Nephron progenitor cell (in vitro differentiated cells): ENCODE results near the gene PI3.

Source experiments
- DNase-seq: peaks from one replicate; pipeline ENCODE4 v3.0.0; 2021
- H3K27ac Mint-ChIP-seq: 2 replicates; pipeline ENCODE4 v1.8.0; 2021; ENCODE audit warnings: mild to moderate bottlenecking, moderate library complexity, mixed read lengths
- H3K27me3 Mint-ChIP-seq: 2 replicates; pipeline ENCODE4 v1.8.0; 2021; ENCODE audit warnings: mild to moderate bottlenecking, low read depth, mixed read lengths; ENCODE audit not compliant: poor library complexity
- H3K36me3 Mint-ChIP-seq: 2 replicates; pipeline ENCODE4 v1.8.0; 2021; ENCODE audit warnings: low read depth, mixed read lengths
- H3K4me1 Mint-ChIP-seq: 2 replicates; pipeline ENCODE4 v1.8.0; 2021; ENCODE audit warnings: mixed read lengths
- H3K4me3 Mint-ChIP-seq: 2 replicates; pipeline ENCODE4 v1.8.0; 2021; ENCODE audit warnings: mild to moderate bottlenecking, moderate library complexity, mixed read lengths
- H3K9me3 Mint-ChIP-seq: 2 replicates; pipeline ENCODE4 v1.8.0; 2021; ENCODE audit warnings: mild to moderate bottlenecking, moderate library complexity, mixed read lengths
- TF ChIP-seq, protein P1 (sequence below): fragments of 200-600 bp; sonication (generic); IDR thresholded peaks from 2 replicates; pipeline ENCODE4 v1.5.0; 2021; ENCODE audit warnings: antibody characterized with exemption

Gene PI3

DNA sequence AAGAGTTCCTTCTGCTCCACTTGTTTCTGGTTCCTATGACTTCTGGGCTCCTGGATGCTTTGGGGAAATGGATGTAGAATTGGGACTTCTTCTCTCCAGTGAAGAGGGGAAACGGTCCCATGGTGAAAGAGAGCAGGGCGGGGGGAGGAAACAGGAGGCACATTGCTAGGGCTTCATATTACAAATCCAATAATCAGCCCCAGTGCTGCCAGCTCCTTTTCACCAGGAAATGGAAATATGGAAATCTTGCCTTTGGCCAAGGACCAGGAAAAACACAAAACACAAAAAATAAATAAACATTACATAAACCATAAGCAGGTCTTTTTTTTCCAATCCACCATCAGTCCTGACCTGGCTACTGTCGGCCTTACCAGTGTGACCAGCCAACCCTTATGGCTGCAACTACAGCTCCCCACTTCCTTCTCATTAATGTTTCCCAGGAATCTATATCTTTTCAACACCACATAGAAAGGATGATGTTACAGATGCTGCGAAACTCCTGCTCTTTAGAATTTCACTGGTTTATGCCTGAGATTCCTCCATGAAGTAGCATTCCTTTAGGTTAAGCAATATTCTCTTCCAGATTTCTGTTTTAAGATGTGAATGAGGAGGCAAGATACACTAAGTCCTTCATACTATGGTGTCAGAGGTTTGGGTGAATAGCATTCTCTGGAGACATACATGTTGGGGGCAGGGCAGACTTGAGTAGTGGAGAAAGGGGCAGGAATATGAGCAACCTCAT is 2.0 kb downstream of the PI3 start:
- Mint-ChIP-seq H3K36me3 (no peaks in the 10 kb centered on the region), H3K27ac (no peak overlapping the region), H3K27me3 (peaks cover 17% of the 10 kb centered on the region), H3K9me3 (no peaks in the 10 kb centered on the region), H3K4me1 (no peaks in the 10 kb centered on the region), H3K4me3 (no peak overlapping the region)
- TF ChIP-seq, protein P1, sequence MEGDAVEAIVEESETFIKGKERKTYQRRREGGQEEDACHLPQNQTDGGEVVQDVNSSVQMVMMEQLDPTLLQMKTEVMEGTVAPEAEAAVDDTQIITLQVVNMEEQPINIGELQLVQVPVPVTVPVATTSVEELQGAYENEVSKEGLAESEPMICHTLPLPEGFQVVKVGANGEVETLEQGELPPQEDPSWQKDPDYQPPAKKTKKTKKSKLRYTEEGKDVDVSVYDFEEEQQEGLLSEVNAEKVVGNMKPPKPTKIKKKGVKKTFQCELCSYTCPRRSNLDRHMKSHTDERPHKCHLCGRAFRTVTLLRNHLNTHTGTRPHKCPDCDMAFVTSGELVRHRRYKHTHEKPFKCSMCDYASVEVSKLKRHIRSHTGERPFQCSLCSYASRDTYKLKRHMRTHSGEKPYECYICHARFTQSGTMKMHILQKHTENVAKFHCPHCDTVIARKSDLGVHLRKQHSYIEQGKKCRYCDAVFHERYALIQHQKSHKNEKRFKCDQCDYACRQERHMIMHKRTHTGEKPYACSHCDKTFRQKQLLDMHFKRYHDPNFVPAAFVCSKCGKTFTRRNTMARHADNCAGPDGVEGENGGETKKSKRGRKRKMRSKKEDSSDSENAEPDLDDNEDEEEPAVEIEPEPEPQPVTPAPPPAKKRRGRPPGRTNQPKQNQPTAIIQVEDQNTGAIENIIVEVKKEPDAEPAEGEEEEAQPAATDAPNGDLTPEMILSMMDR: no peak
- no peak for DNase-seq

DNA sequence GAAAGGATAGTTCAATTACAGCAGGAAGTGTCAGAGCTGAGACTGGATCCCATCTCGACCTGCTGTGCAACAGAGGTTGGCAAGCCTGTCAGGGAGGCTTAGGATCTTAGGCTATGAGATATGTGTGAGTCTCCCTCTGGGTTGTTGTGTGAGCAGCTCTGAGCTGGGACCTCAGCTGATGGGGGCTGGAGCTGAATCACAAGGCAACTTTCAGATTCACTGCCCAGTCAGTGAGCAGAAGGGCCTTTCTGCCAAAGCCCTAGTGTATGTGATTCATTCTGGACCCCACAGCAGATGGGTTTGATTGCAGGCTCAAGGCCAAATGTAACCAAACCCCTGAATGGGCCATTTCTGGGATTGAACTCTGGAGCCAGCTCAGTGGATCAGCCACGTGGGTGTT is 4.5 kb downstream of the PI3 start:
- H3K36me3 Mint-ChIP-seq: no peaks in the 10 kb centered on the region
- no peaks in the 10 kb centered on the region for H3K9me3 Mint-ChIP-seq
- no peaks in the 10 kb centered on the region for H3K4me1 Mint-ChIP-seq
- TF ChIP-seq, protein P1: no peak
- DNase-seq: no peak
- H3K4me3 Mint-ChIP-seq: no peak overlapping the region
- H3K27ac Mint-ChIP-seq: no peak overlapping the region
- H3K27me3 Mint-ChIP-seq: peaks cover 11% of the 10 kb centered on the region

DNA sequence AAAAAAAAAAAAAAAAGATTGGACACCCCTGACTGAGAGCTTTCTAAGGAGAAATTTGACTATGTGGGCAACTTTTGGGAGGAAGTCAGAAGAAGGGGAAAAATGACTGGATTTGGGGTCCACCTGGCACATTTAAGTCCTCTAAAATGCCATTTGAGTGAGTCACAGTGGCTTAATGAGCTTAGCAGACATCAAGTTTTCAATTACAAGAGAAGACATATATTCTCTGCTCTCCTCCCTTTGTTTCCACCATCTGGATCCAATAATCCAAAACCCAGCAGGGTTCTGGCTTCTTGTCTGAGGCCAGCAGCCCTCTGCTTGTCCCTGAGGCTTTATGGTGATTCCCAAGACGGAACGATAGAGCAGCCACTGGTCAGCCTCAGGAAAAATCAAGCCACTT is 6.9 kb downstream of the PI3 start:
- Mint-ChIP-seq H3K36me3 (no peaks in the 10 kb centered on the region), H3K27ac (peak overlapping the region; percentile 94), H3K4me3 (no peak overlapping the region), H3K9me3 (no peaks in the 10 kb centered on the region), H3K27me3 (peaks cover 7% of the 10 kb centered on the region), H3K4me1 (no peaks in the 10 kb centered on the region)
- TF ChIP-seq, protein P1: no peak
- DNase-seq: no peak

DNA sequence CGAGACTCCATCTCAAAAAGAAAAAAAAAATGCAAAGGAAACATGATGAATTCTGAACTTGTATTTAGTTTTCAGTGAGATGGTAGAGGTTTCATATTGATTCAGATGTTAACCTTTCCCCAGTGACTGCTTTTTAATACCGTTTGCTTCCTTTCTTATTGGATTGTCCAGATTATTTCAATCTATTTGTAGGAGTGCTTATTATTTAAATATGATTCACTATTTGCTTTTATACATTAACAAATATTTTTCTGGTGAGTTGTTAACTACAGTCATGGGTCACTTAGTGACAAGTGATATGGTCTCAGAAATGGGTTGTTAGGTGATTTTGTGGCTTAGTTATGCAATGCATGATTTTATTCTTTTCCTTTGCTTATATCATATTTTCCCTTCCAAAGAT is 8.4 kb downstream of the PI3 start:
- Mint-ChIP-seq H3K9me3 (no peaks in the 10 kb centered on the region), H3K4me3 (no peak overlapping the region), H3K36me3 (no peaks in the 10 kb centered on the region), H3K27ac (no peak overlapping the region), H3K27me3 (peaks cover 8% of the 10 kb centered on the region), H3K4me1 (no peaks in the 10 kb centered on the region)
- no peak for DNase-seq
- TF ChIP-seq, protein P1: no peak

DNA sequence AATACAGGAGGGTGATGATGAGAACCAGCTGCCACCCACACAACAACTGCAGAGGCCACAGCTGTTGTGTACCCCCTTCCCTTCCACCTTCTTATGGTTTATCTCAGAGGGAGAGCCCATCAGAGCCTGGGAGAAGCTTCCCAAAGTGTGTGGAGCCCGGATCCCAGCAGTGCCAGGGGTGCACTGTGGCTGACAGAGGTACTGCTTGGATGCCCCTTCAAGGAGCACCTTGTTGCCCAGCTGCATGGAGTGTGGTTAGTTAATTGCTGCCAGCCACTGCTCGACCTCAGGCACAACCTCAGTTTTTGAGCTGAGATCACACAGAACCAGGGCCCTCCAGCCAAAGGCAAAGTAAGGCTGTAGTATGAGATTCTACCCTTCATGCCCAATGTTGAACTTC is 13.0 kb downstream of the PI3 start:
- H3K4me3 Mint-ChIP-seq: no peak overlapping the region
- no peaks in the 10 kb centered on the region for H3K36me3 Mint-ChIP-seq
- no peak overlapping the region for H3K27ac Mint-ChIP-seq
- no peak for DNase-seq
- H3K9me3 Mint-ChIP-seq: no peaks in the 10 kb centered on the region
- H3K27me3 Mint-ChIP-seq: peaks cover 14% of the 10 kb centered on the region
- TF ChIP-seq, protein P1: no peak
- H3K4me1 Mint-ChIP-seq: no peaks in the 10 kb centered on the region

DNA sequence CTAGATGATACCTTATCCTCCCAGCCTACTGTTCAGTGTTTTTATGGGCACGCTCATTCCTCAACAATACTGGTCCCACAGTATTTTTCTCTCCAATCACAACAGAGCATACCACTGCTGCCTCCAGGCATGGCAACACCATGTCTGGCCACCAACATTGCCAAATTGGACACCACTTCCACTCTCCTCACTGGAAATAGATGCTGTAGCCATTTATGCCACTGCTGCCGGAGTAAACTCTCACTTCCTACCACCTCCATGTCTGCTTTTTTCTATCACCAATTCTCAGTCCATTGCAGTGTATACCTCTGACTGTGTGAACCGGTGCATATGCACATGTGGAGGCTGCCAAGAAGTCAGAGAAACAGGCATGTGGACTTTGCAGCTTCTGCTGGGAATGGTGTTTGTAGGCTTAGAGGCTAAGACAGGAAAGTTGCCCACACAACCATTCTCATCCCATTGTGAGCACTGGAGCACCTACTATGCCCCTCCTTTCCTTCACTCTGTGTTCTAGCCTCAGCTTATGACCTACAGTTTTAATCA is 14.4 kb downstream of the PI3 start:
- H3K4me3 Mint-ChIP-seq: no peak overlapping the region
- no peaks in the 10 kb centered on the region for H3K4me1 Mint-ChIP-seq
- TF ChIP-seq, protein P1: no peak
- H3K36me3 Mint-ChIP-seq: no peaks in the 10 kb centered on the region
- peaks cover 12% of the 10 kb centered on the region for H3K27me3 Mint-ChIP-seq
- no peak for DNase-seq
- no peaks in the 10 kb centered on the region for H3K9me3 Mint-ChIP-seq
- H3K27ac Mint-ChIP-seq: no peak overlapping the region
